GM12878 (cell line): ENCODE data around the gene NUB1. TPM values are rescaled to one million over a fixed set of nuclear protein-coding genes. Genes with fewer than 3 reads are reported as not detected.

Source experiments
- ATAC-seq: fragments of 200-7000 bp; cut with Tn5 transposase; 3 replicates; pipeline ENCODE4 v1.9.1; 2020; ENCODE audit warnings: mild to moderate bottlenecking, moderate library complexity
- BruUV-seq: library from RNA; stranded (reverse); fragments of 400-500 nt; replicated peaks from 2 replicates; lab custom pipeline; 2021; lab: Mats Ljungman, UMichigan
- CTCF ChIA-PET: fragments of 300-600 bp; sonication (Branson Sonifier 250); formaldehyde crosslinking; extraction: SDS; loops from one replicate; lab custom pipeline; 2021; ENCODE audit warnings: inconsistent platforms; lab: Yijun Ruan, JAX
- POLR2A ChIA-PET: fragments of 350-600 bp; formaldehyde crosslinking; extraction: SDS; loops from one replicate; lab custom pipeline; 2021; ENCODE audit warnings: inconsistent platforms; lab: Charles Lee
- RAD21 ChIA-PET: fragments of 300-600 bp; sonication (Branson Sonifier 250); formaldehyde crosslinking; loops from one replicate; lab custom pipeline; 2023; ENCODE audit warnings: antibody characterized with exemption; ENCODE audit not compliant: unreplicated experiment; lab: Charles Lee
- SMC1A ChIA-PET: fragments of 300-600 bp; sonication (Branson Sonifier 250); formaldehyde crosslinking; loops from one replicate; lab custom pipeline; 2023; ENCODE audit not compliant: unreplicated experiment, uncharacterized antibody; lab: Charles Lee
- DNase-seq: peaks from one replicate; pipeline ENCODE4 v3.0.0-alpha.2; 2011; ENCODE audit warnings: low read depth, low spot score
- FAIRE-seq: peaks from 3 replicates; lab custom pipeline; 2011; peaks lifted over from hg19 to GRCh38; lab: Jason Lieb, UNC
- H2AFZ ChIP-seq: 2 replicates; pipeline ENCODE4 v1.6.0; 2011; ENCODE audit warnings: low read depth, low read length, control low read depth; ENCODE audit not compliant: control insufficient read depth
- H3K27ac ChIP-seq: 2 replicates; pipeline ENCODE4 v1.5.1; 2011; ENCODE audit warnings: control low read depth; ENCODE audit not compliant: control insufficient read depth, insufficient read depth
- H3K27me3 ChIP-seq, 2 experiments: replicated peaks in 1 of 2; 2 replicates each; pipeline versions ENCODE4 v1.6.0 to v1.6.1; 2011; ENCODE audit warnings: low read length in 1 of 2; ENCODE audit not compliant: control insufficient read depth in 2 of 2, insufficient read depth in 2 of 2
- H3K36me3 ChIP-seq, 2 experiments: 2 replicates each; pipeline ENCODE4 v1.5.1; 2011; ENCODE audit warnings: low read length in 1 of 2; ENCODE audit not compliant: control insufficient read depth in 2 of 2, insufficient read depth in 2 of 2
- H3K4me1 ChIP-seq: 2 replicates; pipeline ENCODE4 v1.6.1; 2011; ENCODE audit warnings: mild to moderate bottlenecking, low read length, moderate library complexity, mixed read lengths; ENCODE audit not compliant: control insufficient read depth, insufficient read depth
- H3K4me2 ChIP-seq: 2 replicates; pipeline ENCODE4 v1.6.0; 2011; ENCODE audit warnings: control low read depth; ENCODE audit not compliant: control insufficient read depth, insufficient read depth
- H3K4me3 ChIP-seq: fragments of 200-600 bp; sonication (generic); 2 replicates; pipeline ENCODE4 v1.5.1; 2016
- H3K79me2 ChIP-seq: 2 replicates; pipeline ENCODE4 v1.6.0; 2011; ENCODE audit warnings: low read length; ENCODE audit not compliant: control insufficient read depth, insufficient read depth
- H3K9ac ChIP-seq: 2 replicates; pipeline ENCODE4 v1.8.0; 2011; ENCODE audit warnings: low read length, control low read depth, mixed read lengths; ENCODE audit not compliant: control insufficient read depth, insufficient read depth
- H3K9me3 ChIP-seq: replicated peaks from 3 replicates; pipeline ENCODE4 v1.5.1; 2011; ENCODE audit warnings: mild to moderate bottlenecking, low read length; ENCODE audit not compliant: control insufficient read depth, insufficient read depth
- H4K20me1 ChIP-seq: 2 replicates; pipeline ENCODE4 v1.6.0; 2011; ENCODE audit not compliant: control insufficient read depth, insufficient read depth
- ATF7 ChIP-seq: fragments of 450-650 bp; IDR thresholded peaks from 2 replicates; pipeline ENCODE4 v1.6.1; 2016; ENCODE audit warnings: low read depth, mild to moderate bottlenecking
- BHLHE40 ChIP-seq, 2 experiments: fragments of 450-650 bp in 1 of 2; IDR thresholded peaks; 2 replicates each; pipeline ENCODE4 v1.6.1; 2011 to 2017; ENCODE audit warnings: low read depth in 2 of 2, borderline replicate concordance in 1 of 2, improper control_type of control experiment in 1 of 2, low read length in 1 of 2, mild to moderate bottlenecking in 1 of 2
- CREB1 ChIP-seq: IDR thresholded peaks from 2 replicates; pipeline ENCODE4 v1.6.1; 2012; ENCODE audit warnings: low read depth, mild to moderate bottlenecking, inconsistent platforms
- E2F4 ChIP-seq: IDR thresholded peaks from 2 replicates; pipeline ENCODE4 v1.6.1; 2012; ENCODE audit warnings: low read depth, low read length, improper control_type of control experiment
- EED ChIP-seq: sonication (generic); IDR thresholded peaks from 2 replicates; pipeline ENCODE4 v1.6.1; 2016; ENCODE audit warnings: antibody characterized with exemption, low read depth
- FOXK2 ChIP-seq: fragments of 450-650 bp; IDR thresholded peaks from 2 replicates; pipeline ENCODE4 v1.6.1; 2017; ENCODE audit warnings: mild to moderate bottlenecking, moderate library complexity
- FOXM1 ChIP-seq: IDR thresholded peaks from 2 replicates; pipeline ENCODE4 v1.6.1; 2012; ENCODE audit warnings: low read depth, mild to moderate bottlenecking, inconsistent platforms, low read length, moderate library complexity
- IKZF2 ChIP-seq, 2 experiments: fragments of 450-650 bp; IDR thresholded peaks; 2 replicates each; pipeline ENCODE4 v1.6.1; 2017; ENCODE audit warnings: mild to moderate bottlenecking in 2 of 2, moderate library complexity in 2 of 2
- KDM1A ChIP-seq: fragments of 200-600 bp; sonication (generic); IDR thresholded peaks from 2 replicates; pipeline ENCODE4 v1.6.1; 2016; ENCODE audit warnings: borderline replicate concordance
- MTA2 ChIP-seq: fragments of 450-650 bp; IDR thresholded peaks from 2 replicates; pipeline ENCODE4 v1.6.1; 2016; ENCODE audit warnings: low read depth, mild to moderate bottlenecking, moderate library complexity
- NR2F1 ChIP-seq: fragments of 450-650 bp; conservative IDR thresholded peaks from 2 replicates; pipeline ENCODE4 v1.6.1; 2017; ENCODE audit warnings: mild to moderate bottlenecking
- RCOR1 ChIP-seq: conservative IDR thresholded peaks from 2 replicates; pipeline ENCODE4 v1.6.1; 2012; ENCODE audit warnings: low read depth, low read length, improper control_type of control experiment
- SIX5 ChIP-seq: IDR thresholded peaks from 2 replicates; pipeline ENCODE4 v1.6.1; 2011; ENCODE audit warnings: mild to moderate bottlenecking, low read depth, low read length, moderate library complexity; ENCODE audit not compliant: severe bottlenecking
- SMC3 ChIP-seq: IDR thresholded peaks from 2 replicates; pipeline ENCODE4 v1.6.1; 2011; ENCODE audit warnings: low read length, improper control_type of control experiment, borderline replicate concordance
- TBL1XR1 ChIP-seq: IDR thresholded peaks from 2 replicates; pipeline ENCODE4 v1.6.1; 2012; ENCODE audit warnings: low read depth, low read length, improper control_type of control experiment
- ZNF384 ChIP-seq: IDR thresholded peaks from 2 replicates; pipeline ENCODE4 v1.6.1; 2012; ENCODE audit warnings: low read depth, mild to moderate bottlenecking, low read length, improper control_type of control experiment, borderline replicate concordance
- WGBS: methylation state at CpG from one replicate; pipeline ENCODE4 v1.1.6; 2016; ENCODE audit warnings: low lambda C conversion rate; ENCODE audit not compliant: insufficient replicate concordance, insufficient coverage; ENCODE audit errors: missing lambda C conversion rate; 5-methylcytosine and 5-hydroxymethylcytosine counted together
- in situ Hi-C: fragments of 300-500 bp; cut with MboI; formaldehyde crosslinking; loops from 9 replicates; pipeline ENCODE4 v1.14.3; 2018; ENCODE audit warnings: mixed read lengths
- intact Hi-C: fragments of 100-400 bp; cut with micrococcal nuclease; formaldehyde crosslinking; loops from one replicate; pipeline ENCODE4 v1.14.2; 2022; ENCODE audit not compliant: unreplicated experiment
- polyA plus RNA-seq, 11 experiments: library from polyadenylated mRNA; depleted of rRNA in 4 of 11; unstranded in 6 of 11; stranded (reverse) in 5 of 11; fragments of >200 nt; fragmentation: Nextera tagmentation in 4 of 11; fragmentation: Illumina TruSeq in 1 of 11; extraction: Ambion mirVana in 4 of 11; extraction: Trizol in 1 of 11; gene quantifications; 1 replicate in 1 of 11; 2 replicates in 10 of 11; pipeline versions ENCODE4 v1.2.1 to v1.2.3, GENCODE V29; 2011 to 2016; ENCODE audit warnings: inconsistent platforms in 2 of 11, missing spikeins in 2 of 11, low read depth in 1 of 11
- total RNA-seq, 4 experiments: library from RNA; depleted of rRNA in 3 of 4; stranded (reverse); fragments of >200 nt in 3 of 4; fragmentation: Illumina TruSeq in 1 of 4; extraction: Trizol in 1 of 4; gene quantifications; 2 replicates each; pipeline versions ENCODE4 v1.2.1 to v1.2.3, GENCODE V29; 2013 to 2021

NUB1 gene
- total and polyA plus RNA-seq, 10 of the 15 experiments (the other 5 are each of a cell fraction or from before 2014, with no cell fraction given) = 24.1 to 102 (median 49.0) TPM

- TF ChIP-seq TBL1XR1 (no peak), ZNF384 (no peak), ATF7 (no peak), BHLHE40 (IDR thresholded peaks at IDR 0.05; ENCODE audit: borderline replicate concordance in 1 of 2, low read depth in 2 of 2, low read length in 1 of 2) (no peak), E2F4 (no peak), FOXM1 (no peak), NR2F1 (no peak), RCOR1 (no peak), MTA2 (no peak), KDM1A (no peak), EED (no peak)
Observed at GRCh38 chr7:151423936-151424335, 82.3 kb downstream of the NUB1 start (continued).

- CTCF ChIA-PET = no interaction called here
- no peak overlapping the region for H3K27ac ChIP-seq
- POLR2A ChIA-PET = no interaction called here
- H3K27me3 ChIP-seq = no peaks in the 10 kb centered on the region; a peak in 1 of 4 replicates
- intact Hi-C loops = no loop called here
- RAD21 ChIA-PET = no interaction called here
- no peak overlapping the region for H3K4me3 ChIP-seq
- ATAC-seq (no peak), DNase-seq (no peak), FAIRE-seq (no peak)
- peaks cover 7% of the 10 kb centered on the region for H3K4me1 ChIP-seq
- H3K36me3 ChIP-seq = no peaks in the 10 kb centered on the region
- no peaks in the 10 kb centered on the region for H4K20me1 ChIP-seq
- WGBS = 16% methylated on average over 5 of the region's 5 CpGs
- H3K9ac ChIP-seq = no peak overlapping the region
- H3K4me2 ChIP-seq = no peak overlapping the region
- H3K9me3 ChIP-seq = peaks cover 8% of the 10 kb centered on the region
- in situ Hi-C loops = no loop called here
- no peak overlapping the region for H2AFZ ChIP-seq
- SMC1A ChIA-PET = no interaction called here
- BruUV-seq = no TSS peak
- TF ChIP-seq FOXK2 (no peak), CREB1 (no peak), IKZF2 (IDR thresholded peaks at IDR 0.05) (no peak), SMC3 (no peak), EED (no peak), SIX5 (no peak)
- H3K79me2 ChIP-seq = no peaks in the 10 kb centered on the region
Observed at GRCh38 chr7:151424799-151425198, 83.2 kb downstream of the NUB1 start.
